Measurements from ENCODE around the gene C1QL1.
A peak's percentile ranks its signal among the peaks of the same experiment; 100 is the strongest.

The C1QL1 gene

GRCh38 chr17:44989552-44990138 lies 21.5 kb upstream of the C1QL1 start:
- no peak for DNase-seq (ENCODE audit: low read depth in 2 of 2)

- no peak for DNase-seq (ENCODE audit: low read depth in 2 of 2)
Observed at GRCh38 chr17:44988044-44988942, 20.2 kb upstream of the C1QL1 start.

- no peak for DNase-seq (ENCODE audit: low read depth in 2 of 2)
Observed at GRCh38 chr17:44983563-44983962, 15.5 kb upstream of the C1QL1 start.

GRCh38 chr17:44982113-44982702 lies 14.1 kb upstream of the C1QL1 start:
- no peak for DNase-seq (ENCODE audit: low read depth in 2 of 2)

- DNase-seq (ENCODE audit: low read depth in 2 of 2): no peak
Observed at GRCh38 chr17:44981221-44981968, 13.3 kb upstream of the C1QL1 start.

GRCh38 chr17:44979426-44979995 lies 11.4 kb upstream of the C1QL1 start:
- no peak for DNase-seq (ENCODE audit: low read depth in 2 of 2)

- DNase-seq (ENCODE audit: low read depth in 2 of 2): no peak
Observed at GRCh38 chr17:44978807-44979206, 10.7 kb upstream of the C1QL1 start.

- no peak for DNase-seq (ENCODE audit: low read depth in 2 of 2)
Observed at GRCh38 chr17:44977814-44978550, 9.9 kb upstream of the C1QL1 start.

GRCh38 chr17:44977065-44977464 lies 9.0 kb upstream of the C1QL1 start:
- DNase-seq (ENCODE audit: low read depth in 2 of 2): no peak

GRCh38 chr17:44976206-44976605 lies 8.1 kb upstream of the C1QL1 start:
- DNase-seq (ENCODE audit: low read depth in 2 of 2): no peak

- no peak for DNase-seq (ENCODE audit: low read depth in 2 of 2)
Observed at GRCh38 chr17:44972953-44973352, 4.8 kb upstream of the C1QL1 start.

GRCh38 chr17:44971776-44972483 lies 3.8 kb upstream of the C1QL1 start:
- peak; percentile 47 to 68 for DNase-seq (ENCODE audit: low read depth in 2 of 2)

GRCh38 chr17:44970136-44970741 lies 2.1 kb upstream of the C1QL1 start:
- peak in 1 of 2 donors; percentile 13 for DNase-seq (ENCODE audit: low read depth in 2 of 2)

- no peak for DNase-seq (ENCODE audit: low read depth in 2 of 2)
Observed at GRCh38 chr17:44969144-44969780, 1.2 kb upstream of the C1QL1 start.

GRCh38 chr17:44967907-44968224 lies 237 bp downstream of the C1QL1 start:
- no peak for DNase-seq (ENCODE audit: low read depth in 2 of 2)

GRCh38 chr17:44967026-44967906 lies 837 bp downstream of the C1QL1 start:
- no peak for DNase-seq (ENCODE audit: low read depth in 2 of 2)

GRCh38 chr17:44966348-44967025 lies 1.6 kb downstream of the C1QL1 start:
- no peak for DNase-seq (ENCODE audit: low read depth in 2 of 2)

Data from stimulated activated CD4-positive, alpha-beta T cell treated with anti-CD3 and anti-CD28 coated beads, Interleukin-4, amount 100 ng/mL, for 48 hours (primary cell).